Endothelial cell of umbilical vein (primary cell): ENCODE data around the gene MALSU1. TPM values are rescaled to one million over a fixed set of nuclear protein-coding genes. Genes with fewer than 3 reads are reported as not detected.
"Not testable (repeated sequence)": the region's sequence is repeated elsewhere in the genome, so short reads cannot be mapped to it uniquely, and the experiment has no call there.

Experiments
- BruUV-seq: library from RNA; stranded (reverse); fragments of 400-500 nt; replicated peaks from 2 replicates; lab custom pipeline; 2021; lab: Mats Ljungman, UMichigan
- CTCF ChIA-PET: fragments of 300-600, 350-600 bp; sonication (Branson Sonifier 250); formaldehyde crosslinking; loops from one replicate; lab custom pipeline; 2021; ENCODE audit warnings: antibody characterized with exemption, inconsistent platforms; lab: Charles Lee
- POLR2A ChIA-PET: fragments of 300-600, 350-600 bp; sonication (Branson Sonifier 250); formaldehyde crosslinking; loops from one replicate; lab custom pipeline; 2021; ENCODE audit warnings: antibody characterized with exemption, inconsistent platforms; lab: Charles Lee
- DNase-seq: peaks from one replicate; pipeline ENCODE4 v3.0.0-alpha.2; 2011; ENCODE audit warnings: low read depth, low spot score
- FAIRE-seq: peaks from 2 replicates; lab custom pipeline; 2011; peaks lifted over from hg19 to GRCh38; lab: Jason Lieb, UNC
- H2AFZ ChIP-seq: 2 replicates; pipeline ENCODE4 v1.6.0; 2012; ENCODE audit warnings: low read depth, low read length, control low read depth, inconsistent platforms
- H3K27ac ChIP-seq: 2 replicates; pipeline ENCODE4 v1.5.1; 2011; ENCODE audit warnings: low read depth, mild to moderate bottlenecking, control low read depth, low read length, moderate library complexity; ENCODE audit not compliant: insufficient read depth
- H3K27me3 ChIP-seq, 2 experiments: 2 replicates each; pipeline versions ENCODE4 v1.6.0 to v1.6.1; 2011; ENCODE audit warnings: low read length in 2 of 2, mixed read lengths in 1 of 2; ENCODE audit not compliant: control insufficient read depth in 2 of 2, insufficient read depth in 2 of 2
- H3K36me3 ChIP-seq, 2 experiments: 2 replicates in 1 of 2; 3 replicates in 1 of 2; pipeline ENCODE4 v1.5.1; 2011; ENCODE audit warnings: low read length in 2 of 2, mild to moderate bottlenecking in 1 of 2, moderate library complexity in 1 of 2; ENCODE audit not compliant: control insufficient read depth in 2 of 2, insufficient read depth in 2 of 2; ENCODE audit errors: extremely low read depth in 1 of 2
- H3K4me1 ChIP-seq: 3 replicates; pipeline ENCODE4 v1.5.1; 2011; ENCODE audit warnings: mild to moderate bottlenecking, low read length; ENCODE audit not compliant: control insufficient read depth, insufficient read depth; ENCODE audit errors: extremely low read depth
- H3K4me2 ChIP-seq: 2 replicates; pipeline ENCODE4 v1.6.1; 2011; ENCODE audit warnings: low read length, control low read depth, mixed read lengths; ENCODE audit not compliant: insufficient read depth
- H3K4me3 ChIP-seq, 3 experiments: fragments of 200-600 bp in 1 of 3; sonication (generic), shearing (Covaris generic) in 1 of 3; replicated peaks in 1 of 3; 2 replicates each; pipeline ENCODE4 v1.5.1; 2011 to 2016; ENCODE audit warnings: control low read depth in 3 of 3, low read length in 3 of 3, mild to moderate bottlenecking in 2 of 3, inconsistent platforms in 1 of 3, low read depth in 1 of 3, moderate library complexity in 1 of 3; ENCODE audit not compliant: insufficient read depth in 1 of 3
- H3K79me2 ChIP-seq: 2 replicates; pipeline ENCODE4 v1.6.0; 2012; ENCODE audit warnings: low read length, inconsistent platforms; ENCODE audit not compliant: control insufficient read depth, insufficient read depth
- H3K9ac ChIP-seq: replicated peaks from 2 replicates; pipeline ENCODE3; 2011; ENCODE audit warnings: low read length, control low read depth; ENCODE audit not compliant: insufficient read depth; ENCODE audit errors: extremely low read depth
- H3K9me1 ChIP-seq: replicated peaks from 3 replicates; pipeline ENCODE4 v1.6.0; 2011; ENCODE audit warnings: mild to moderate bottlenecking, low read length; ENCODE audit not compliant: control insufficient read depth, insufficient read depth; ENCODE audit errors: extremely low read depth
- H3K9me3 ChIP-seq: replicated peaks from 2 replicates; pipeline ENCODE4 v1.5.1; 2012; ENCODE audit warnings: low read length, inconsistent platforms; ENCODE audit not compliant: control insufficient read depth, insufficient read depth
- H4K20me1 ChIP-seq: replicated peaks from 2 replicates; pipeline ENCODE3; 2011; ENCODE audit warnings: mild to moderate bottlenecking, low read length; ENCODE audit not compliant: control insufficient read depth, insufficient read depth; ENCODE audit errors: extremely low read depth
- EZH2 ChIP-seq: IDR thresholded peaks from 2 replicates; pipeline ENCODE4 v1.6.1; 2012; ENCODE audit warnings: borderline replicate concordance, low read depth, mild to moderate bottlenecking, moderate library complexity, low read length, inconsistent platforms; ENCODE audit not compliant: severe bottlenecking
- FOS ChIP-seq: IDR thresholded peaks from 2 replicates; pipeline ENCODE4 v1.6.1; 2011; ENCODE audit warnings: mild to moderate bottlenecking, low read length, moderate library complexity, borderline replicate concordance; ENCODE audit not compliant: insufficient read depth
- GATA2 ChIP-seq: IDR thresholded peaks from 2 replicates; pipeline ENCODE4 v1.7.0; 2011; ENCODE audit warnings: low read depth, mild to moderate bottlenecking, moderate library complexity, mixed read lengths, low read length; ENCODE audit not compliant: insufficient read length, insufficient read depth
- JUN ChIP-seq: IDR thresholded peaks from 2 replicates; pipeline ENCODE4 v1.6.1; 2011; ENCODE audit warnings: borderline replicate concordance, low read depth; ENCODE audit not compliant: insufficient read length, insufficient read depth
- MYC ChIP-seq: IDR thresholded peaks from one replicate; pipeline ENCODE4 v1.6.1; 2011; ENCODE audit warnings: mild to moderate bottlenecking, low read depth, low read length
- POLR2A ChIP-seq: IDR thresholded peaks from 2 replicates; pipeline ENCODE4 v1.6.1; 2012; ENCODE audit warnings: low read depth, mild to moderate bottlenecking, control low read depth, low read length
- POLR2AphosphoS5 ChIP-seq: IDR thresholded peaks from 2 replicates; pipeline ENCODE4 v1.6.1; 2012; ENCODE audit warnings: low read depth, mild to moderate bottlenecking, control low read depth, low read length, moderate library complexity; ENCODE audit not compliant: insufficient read depth
- dilution Hi-C: fragments of 300-500 bp; cut with MboI; formaldehyde crosslinking; loops from one replicate; pipeline ENCODE4 v1.15.0; 2019; ENCODE audit warnings: low sequenced_read_pairs; ENCODE audit not compliant: extremely low pct_ligation_motif_present
- intact Hi-C: fragments of 100-400 bp; cut with micrococcal nuclease; formaldehyde crosslinking; loops from one replicate; pipeline ENCODE4 v1.10.0; 2022
- polyA plus RNA-seq, 4 experiments: library from polyadenylated mRNA; depleted of rRNA in 3 of 4; stranded (reverse) in 3 of 4; unstranded in 1 of 4; fragments of >200 nt; gene quantifications; 2 replicates each; pipeline versions ENCODE4 v1.2.1 to v1.2.3, GENCODE V29; 2011 to 2012; ENCODE audit warnings: missing spikeins in 1 of 4
- total RNA-seq: library from RNA; stranded (reverse); gene quantifications from 2 replicates; pipeline ENCODE4 v1.2.3, GENCODE V29; 2021
- TF ChIP-seq, protein P1 (sequence below): IDR thresholded peaks from 2 replicates; pipeline ENCODE4 v1.6.1; 2011; ENCODE audit not compliant: insufficient read depth, insufficient read length
- TF ChIP-seq, protein P2 (sequence below), 2 donors: IDR thresholded peaks; 1 replicate in 1 of 2; 2 replicates in 1 of 2; pipeline ENCODE4 v1.5.1; 2011; ENCODE audit warnings: low read length in 2 of 2, mild to moderate bottlenecking in 2 of 2, moderate library complexity in 2 of 2, control low read depth in 1 of 2, inconsistent platforms in 1 of 2, low read depth in 1 of 2; ENCODE audit not compliant: insufficient read depth in 1 of 2; ENCODE audit errors: extremely low read depth in 1 of 2

MALSU1 gene
- total and polyA plus RNA-seq, 2 donors (not counting 3 experiments of a cell fraction or from before 2014, with no cell fraction given): 62.6 to 68.0 TPM

DNA sequence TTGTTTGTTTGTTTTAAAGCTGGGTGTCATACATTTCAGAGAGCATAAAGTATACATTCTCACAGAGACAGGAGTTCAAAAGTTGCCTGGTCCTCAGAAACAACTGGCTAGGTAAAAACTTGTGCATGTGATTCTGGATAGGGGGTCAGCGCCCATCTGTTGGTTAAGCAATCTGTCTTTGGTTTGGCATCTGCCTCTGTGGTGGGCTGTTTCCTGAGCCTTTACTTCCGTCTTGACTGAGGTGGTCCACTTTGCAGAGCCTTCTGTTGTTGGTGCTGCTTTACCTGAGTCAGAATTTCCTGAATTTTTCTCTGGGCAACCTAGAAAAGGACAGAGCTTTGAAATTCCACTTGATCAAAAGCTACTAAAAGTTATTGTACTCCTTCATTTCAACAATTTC lies 13.0 kb downstream of the MALSU1 start:
- POLR2A ChIA-PET, dilution Hi-C loops: not testable (repeated sequence)

DNA sequence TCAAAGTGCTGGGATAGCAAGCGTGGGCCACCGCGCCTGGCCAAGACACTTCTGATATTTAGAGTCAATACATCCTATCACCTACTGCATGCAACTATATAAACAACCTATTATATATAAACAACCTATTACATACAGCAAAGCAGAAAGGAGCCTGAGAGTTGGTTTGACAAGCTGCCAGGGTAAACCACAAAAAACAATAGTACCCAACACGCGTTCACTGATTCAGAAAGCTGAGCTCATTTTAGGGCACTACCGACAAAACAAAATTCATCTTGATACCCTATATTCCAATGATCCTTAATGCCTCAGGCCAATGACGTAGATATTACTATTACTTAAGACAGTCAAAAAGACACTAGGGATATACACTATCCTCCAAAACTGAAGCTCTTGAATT lies 16.2 kb downstream of the MALSU1 start:
- FAIRE-seq (no peak), DNase-seq (peak; percentile 73)
- no peak overlapping the region for H3K9ac ChIP-seq
- peaks cover 31% of the 10 kb centered on the region for H3K79me2 ChIP-seq
- H3K4me2 ChIP-seq: no peak overlapping the region
- H3K27ac ChIP-seq: no peak overlapping the region
- H3K9me3 ChIP-seq: no peaks in the 10 kb centered on the region
- H3K4me3 ChIP-seq: no peak overlapping the region
- peaks cover 19 to 35% of the 10 kb centered on the region in 2 experiments for H3K36me3 ChIP-seq
- ChIA-PET CTCF (interaction anchor here (0.8 to 2.0 kb wide), 6 partner anchors 20 to 148 kb away, joined by 3 to 7 read pairs (median 4); no protein-coding TSS in a partner anchor), POLR2A (no interaction called here)
- H3K27me3 ChIP-seq: no peaks in the 10 kb centered on the region
- peaks cover 2% of the 10 kb centered on the region for H3K4me1 ChIP-seq
- no TSS peak for BruUV-seq
- TF ChIP-seq POLR2AphosphoS5 (no peak), GATA2 (no peak), JUN (no peak), POLR2A (no peak), MYC (no peak), EZH2 (no peak), FOS (no peak)
- TF ChIP-seq, protein P1, sequence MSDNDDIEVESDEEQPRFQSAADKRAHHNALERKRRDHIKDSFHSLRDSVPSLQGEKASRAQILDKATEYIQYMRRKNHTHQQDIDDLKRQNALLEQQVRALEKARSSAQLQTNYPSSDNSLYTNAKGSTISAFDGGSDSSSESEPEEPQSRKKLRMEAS: no peak
- TF ChIP-seq, protein P2, sequence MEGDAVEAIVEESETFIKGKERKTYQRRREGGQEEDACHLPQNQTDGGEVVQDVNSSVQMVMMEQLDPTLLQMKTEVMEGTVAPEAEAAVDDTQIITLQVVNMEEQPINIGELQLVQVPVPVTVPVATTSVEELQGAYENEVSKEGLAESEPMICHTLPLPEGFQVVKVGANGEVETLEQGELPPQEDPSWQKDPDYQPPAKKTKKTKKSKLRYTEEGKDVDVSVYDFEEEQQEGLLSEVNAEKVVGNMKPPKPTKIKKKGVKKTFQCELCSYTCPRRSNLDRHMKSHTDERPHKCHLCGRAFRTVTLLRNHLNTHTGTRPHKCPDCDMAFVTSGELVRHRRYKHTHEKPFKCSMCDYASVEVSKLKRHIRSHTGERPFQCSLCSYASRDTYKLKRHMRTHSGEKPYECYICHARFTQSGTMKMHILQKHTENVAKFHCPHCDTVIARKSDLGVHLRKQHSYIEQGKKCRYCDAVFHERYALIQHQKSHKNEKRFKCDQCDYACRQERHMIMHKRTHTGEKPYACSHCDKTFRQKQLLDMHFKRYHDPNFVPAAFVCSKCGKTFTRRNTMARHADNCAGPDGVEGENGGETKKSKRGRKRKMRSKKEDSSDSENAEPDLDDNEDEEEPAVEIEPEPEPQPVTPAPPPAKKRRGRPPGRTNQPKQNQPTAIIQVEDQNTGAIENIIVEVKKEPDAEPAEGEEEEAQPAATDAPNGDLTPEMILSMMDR (IDR thresholded peaks at IDR 0.05; ENCODE audit: extremely low read depth in 1 of 2, insufficient read depth in 1 of 2, low read depth in 1 of 2, low read length in 2 of 2): no peak
- peaks cover 3% of the 10 kb centered on the region for H4K20me1 ChIP-seq
- intact Hi-C loops (no loop called here), dilution Hi-C loops (no loop called here)
- H3K9me1 ChIP-seq: no peaks in the 10 kb centered on the region
- no peak overlapping the region for H2AFZ ChIP-seq

More for the DNA sequence above, 13.0 kb downstream of the MALSU1 start:
- H3K27ac ChIP-seq, H3K4me3 ChIP-seq, H3K27me3 ChIP-seq, FAIRE-seq, H2AFZ ChIP-seq, H3K4me2 ChIP-seq, BruUV-seq, DNase-seq, H4K20me1 ChIP-seq, H3K9ac ChIP-seq, H3K4me1 ChIP-seq, H3K9me1 ChIP-seq, H3K9me3 ChIP-seq, intact Hi-C loops: not testable (repeated sequence)
- H3K79me2 ChIP-seq: peaks cover 32% of the 10 kb centered on the region
- peaks cover 17 to 26% of the 10 kb centered on the region in 2 experiments for H3K36me3 ChIP-seq
- CTCF ChIA-PET: interaction anchor here (1.3 to 1.8 kb wide), 3 partner anchors 18 to 46 kb away, joined by 4 to 6 read pairs (median 5); no protein-coding TSS in a partner anchor
